ENCODE measurements around the gene SRPX2.

GRCh38 chrX:100643212-100643611 lies 787 bp upstream of the SRPX2 start:
- TF ChIP-seq CTCF (IDR thresholded peaks at IDR 0.05; ENCODE audit: poor library complexity) (no peak), EZH2 (IDR thresholded peaks at IDR 0.05; ENCODE audit: borderline replicate concordance) (no peak)
